Measurements from ENCODE around the gene OR51D1.

Gene OR51D1

GRCh38 chr11:4645974-4646373, 8.7 kb downstream of the OR51D1 start:
- DNase-seq (ENCODE audit: low read depth in 2 of 2) = no peak

- no peak for DNase-seq (ENCODE audit: low read depth in 2 of 2)
Observed at GRCh38 chr11:4647766-4648165, 10.5 kb downstream of the OR51D1 start.

GRCh38 chr11:4654635-4655369, 17.5 kb downstream of the OR51D1 start:
- no peak for DNase-seq (ENCODE audit: low read depth in 2 of 2)

- DNase-seq (ENCODE audit: low read depth in 2 of 2) = no peak
Observed at GRCh38 chr11:4658629-4659445, 21.6 kb downstream of the OR51D1 start.

- no peak for DNase-seq (ENCODE audit: low read depth in 2 of 2)
Observed at GRCh38 chr11:4662876-4663275, 25.6 kb downstream of the OR51D1 start.

GRCh38 chr11:4664183-4664582, 26.9 kb downstream of the OR51D1 start:
- no peak for DNase-seq (ENCODE audit: low read depth in 2 of 2)

GRCh38 chr11:4664786-4665185, 27.5 kb downstream of the OR51D1 start:
- DNase-seq (ENCODE audit: low read depth in 2 of 2) = no peak

GRCh38 chr11:4665424-4665823, 28.1 kb downstream of the OR51D1 start:
- no peak for DNase-seq (ENCODE audit: low read depth in 2 of 2)

GRCh38 chr11:4671741-4672140, 34.5 kb downstream of the OR51D1 start:
- DNase-seq (ENCODE audit: low read depth in 2 of 2) = no peak

GRCh38 chr11:4672470-4672869, 35.2 kb downstream of the OR51D1 start:
- DNase-seq (ENCODE audit: low read depth in 2 of 2) = no peak

GRCh38 chr11:4673781-4674180, 36.5 kb downstream of the OR51D1 start:
- no peak for DNase-seq (ENCODE audit: low read depth in 2 of 2)

GRCh38 chr11:4677948-4678347, 40.7 kb downstream of the OR51D1 start:
- no peak for DNase-seq (ENCODE audit: low read depth in 2 of 2)

GRCh38 chr11:4680341-4680740, 43.1 kb downstream of the OR51D1 start:
- no peak for DNase-seq (ENCODE audit: low read depth in 2 of 2)

- no peak for DNase-seq (ENCODE audit: low read depth in 2 of 2)
Observed at GRCh38 chr11:4682623-4683419, 45.5 kb downstream of the OR51D1 start.

GRCh38 chr11:4684631-4685285, 47.5 kb downstream of the OR51D1 start:
- DNase-seq (ENCODE audit: low read depth in 2 of 2) = no peak

Measured in stimulated activated CD4-positive, alpha-beta T cell treated with anti-CD3 and anti-CD28 coated beads, Interleukin-12 subunit alpha, Interleukin-12 subunit beta, amount 100 ng/mL, for 24 hours (primary cell).